ENCODE data around the gene GPS2.
"Not testable (repeated sequence)": the region's sequence is repeated elsewhere in the genome, so short reads cannot be mapped to it uniquely, and the experiment has no call there.

The GPS2 gene

DNA sequence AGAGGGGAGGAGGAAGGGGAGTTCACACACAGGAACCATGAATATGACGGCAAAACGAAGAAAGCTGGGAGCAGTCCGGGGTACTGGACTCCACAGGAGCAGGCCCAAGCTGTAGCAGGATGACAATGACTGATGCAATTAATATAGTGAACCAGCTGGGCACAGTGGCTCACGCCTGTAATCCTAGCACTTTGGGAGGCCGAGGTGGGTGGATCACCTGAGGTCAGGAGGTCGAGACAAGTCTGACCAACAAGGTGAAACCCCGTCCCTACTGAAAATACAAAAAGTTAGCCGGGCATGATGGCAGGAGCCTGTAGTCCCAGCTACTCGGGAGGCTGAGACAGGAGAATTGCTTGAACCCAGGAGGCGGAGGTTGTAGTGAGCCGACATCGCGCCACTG is 20.6 kb upstream of the GPS2 start:
- no CpG with 5 or more reads among the region's 13 CpGs for WGBS (ENCODE audit: extremely low coverage, insufficient coverage, insufficient read length)
- H3K4me2 ChIP-seq (ENCODE audit: low read length); H4K8ac ChIP-seq (ENCODE audit: low read depth, low read length); DNase-seq; H2BK12ac ChIP-seq (ENCODE audit: low read length); H3K9me3 ChIP-seq (ENCODE audit: insufficient read depth, low read depth, low read length); H3K9ac ChIP-seq (ENCODE audit: low read length); H2BK5ac ChIP-seq (ENCODE audit: low read depth, low read length, poor library complexity); H3K4me1 ChIP-seq (ENCODE audit: control insufficient read depth in 1 of 2, insufficient read depth in 2 of 2, low read length in 2 of 2); H3K23ac ChIP-seq (ENCODE audit: low read length); H2AK5ac ChIP-seq (ENCODE audit: low read length); H3K36me3 ChIP-seq (ENCODE audit: control insufficient read depth in 1 of 2, insufficient read depth in 2 of 2, low read length in 2 of 2); H3K27me3 ChIP-seq (ENCODE audit: insufficient read depth, low read length); H3K27ac ChIP-seq (ENCODE audit: low read depth, low read length); H3K79me2 ChIP-seq (ENCODE audit: control insufficient read depth, insufficient read depth, low read length, poor library complexity); H4K91ac ChIP-seq (ENCODE audit: low read depth, low read length); H4K12ac ChIP-seq (ENCODE audit: low read depth, low read length); H3K18ac ChIP-seq (ENCODE audit: low read length); H2BK120ac ChIP-seq (ENCODE audit: insufficient read depth, low read length, poor library complexity); H3K4me3 ChIP-seq (ENCODE audit: low read depth, low read length); H3K4ac ChIP-seq (ENCODE audit: low read depth, low read length); H3K79me1 ChIP-seq (ENCODE audit: low read length); H3K14ac ChIP-seq (ENCODE audit: low read length); H2AFZ ChIP-seq (ENCODE audit: insufficient read depth, low read length, poor library complexity): not testable (repeated sequence)

DNA sequence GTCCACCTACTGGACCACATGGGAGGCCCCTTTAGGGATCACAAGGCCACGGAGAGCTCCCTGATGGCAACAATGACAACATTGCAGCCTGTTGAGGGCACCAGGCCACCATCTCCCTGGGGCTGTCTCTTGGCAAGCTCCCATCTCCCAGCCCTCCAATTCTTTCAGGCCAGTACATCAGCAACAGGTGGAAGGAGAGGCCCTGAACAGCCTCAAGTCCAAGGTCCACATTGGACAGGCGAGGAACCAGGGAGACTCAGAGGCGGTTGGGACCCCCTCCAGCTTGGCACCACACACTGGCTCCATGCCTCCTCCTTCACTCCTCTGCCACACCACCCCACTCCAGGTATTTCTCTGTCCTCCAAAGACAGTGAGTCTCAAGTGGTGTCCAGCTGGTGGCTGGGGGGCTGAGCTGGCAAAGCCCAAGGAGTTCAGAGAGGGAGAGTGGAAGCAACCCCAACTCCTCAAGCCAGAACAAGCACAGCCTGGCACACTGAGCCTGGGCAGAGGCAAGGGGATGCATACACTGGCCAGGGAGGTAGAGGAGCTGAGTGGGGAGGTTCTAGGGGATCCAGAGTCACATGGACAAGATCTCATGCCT is 19.9 kb upstream of the GPS2 start:
- H3K18ac ChIP-seq (ENCODE audit: low read length) = no peak overlapping the region
- no peaks in the 10 kb centered on the region for H3K9me3 ChIP-seq (ENCODE audit: insufficient read depth, low read depth, low read length)
- no peak overlapping the region for H4K8ac ChIP-seq (ENCODE audit: low read depth, low read length)
- H2AFZ ChIP-seq (ENCODE audit: insufficient read depth, low read length, poor library complexity) = no peak overlapping the region
- H3K14ac ChIP-seq (ENCODE audit: low read length) = no peak overlapping the region
- DNase-seq = no peak
- no peaks in the 10 kb centered on the region for H3K36me3 ChIP-seq (ENCODE audit: control insufficient read depth in 1 of 2, insufficient read depth in 2 of 2, low read length in 2 of 2)
- WGBS (ENCODE audit: extremely low coverage, insufficient coverage, insufficient read length) = no CpG with 5 or more reads among the region's 3 CpGs
- no peak overlapping the region for H3K27ac ChIP-seq (ENCODE audit: low read depth, low read length)
- H2BK120ac ChIP-seq (ENCODE audit: insufficient read depth, low read length, poor library complexity) = no peak overlapping the region
- no peak overlapping the region for H2AK5ac ChIP-seq (ENCODE audit: low read length)
- no peak overlapping the region for H3K4me3 ChIP-seq (ENCODE audit: low read depth, low read length)
- H3K79me2 ChIP-seq (ENCODE audit: control insufficient read depth, insufficient read depth, low read length, poor library complexity) = peaks cover 2% of the 10 kb centered on the region
- no peak overlapping the region for H2BK5ac ChIP-seq (ENCODE audit: low read depth, low read length, poor library complexity)
- peaks cover 3% of the 10 kb centered on the region for H3K79me1 ChIP-seq (ENCODE audit: low read length)
- H3K27me3 ChIP-seq (ENCODE audit: insufficient read depth, low read length) = no peaks in the 10 kb centered on the region
- no peak overlapping the region for H3K4me2 ChIP-seq (ENCODE audit: low read length)
- H3K23ac ChIP-seq (ENCODE audit: low read length) = no peak overlapping the region
- no peak overlapping the region for H3K9ac ChIP-seq (ENCODE audit: low read length)
- peaks cover 4 to 5% of the 10 kb centered on the region in 2 experiments for H3K4me1 ChIP-seq (ENCODE audit: control insufficient read depth in 1 of 2, insufficient read depth in 2 of 2, low read length in 2 of 2)
- no peak overlapping the region for H4K12ac ChIP-seq (ENCODE audit: low read depth, low read length)
- H3K4ac ChIP-seq (ENCODE audit: low read depth, low read length) = no peak overlapping the region
- no peak overlapping the region for H2BK12ac ChIP-seq (ENCODE audit: low read length)
- H4K91ac ChIP-seq (ENCODE audit: low read depth, low read length) = no peak overlapping the region

DNA sequence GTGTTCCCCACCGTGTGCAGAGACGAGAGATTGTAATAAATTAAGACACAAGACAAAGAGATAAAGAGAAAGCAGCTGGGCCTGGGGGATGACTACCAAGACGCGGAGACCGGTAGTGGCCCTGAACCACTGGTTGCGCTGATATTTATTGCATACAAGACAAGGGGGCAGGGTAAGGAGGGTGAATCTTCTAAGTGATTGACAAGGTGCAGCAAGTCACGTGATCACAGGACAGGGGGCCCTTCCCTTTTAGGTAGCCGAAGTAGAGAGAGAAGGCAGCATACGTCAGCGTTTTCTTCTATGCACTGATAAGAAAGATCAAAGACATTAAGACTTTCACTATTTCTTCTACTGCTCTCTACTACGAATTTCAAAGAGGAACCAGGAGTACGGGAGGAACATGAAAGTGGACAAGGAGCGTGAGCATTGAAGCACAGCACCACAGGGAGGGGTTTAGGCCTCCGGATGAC is 17.5 kb upstream of the GPS2 start:
- H4K12ac ChIP-seq (ENCODE audit: low read depth, low read length); H2BK12ac ChIP-seq (ENCODE audit: low read length); H3K4me1 ChIP-seq (ENCODE audit: control insufficient read depth in 1 of 2, insufficient read depth in 2 of 2, low read length in 2 of 2); H4K91ac ChIP-seq (ENCODE audit: low read depth, low read length); H3K14ac ChIP-seq (ENCODE audit: low read length); H3K79me2 ChIP-seq (ENCODE audit: control insufficient read depth, insufficient read depth, low read length, poor library complexity); H3K27me3 ChIP-seq (ENCODE audit: insufficient read depth, low read length); H3K4me3 ChIP-seq (ENCODE audit: low read depth, low read length); H3K18ac ChIP-seq (ENCODE audit: low read length); DNase-seq; H2AFZ ChIP-seq (ENCODE audit: insufficient read depth, low read length, poor library complexity); H3K4ac ChIP-seq (ENCODE audit: low read depth, low read length); H4K8ac ChIP-seq (ENCODE audit: low read depth, low read length); H3K4me2 ChIP-seq (ENCODE audit: low read length); H2BK5ac ChIP-seq (ENCODE audit: low read depth, low read length, poor library complexity); H2BK120ac ChIP-seq (ENCODE audit: insufficient read depth, low read length, poor library complexity); H3K9ac ChIP-seq (ENCODE audit: low read length); H3K27ac ChIP-seq (ENCODE audit: low read depth, low read length); H2AK5ac ChIP-seq (ENCODE audit: low read length); H3K23ac ChIP-seq (ENCODE audit: low read length); H3K36me3 ChIP-seq (ENCODE audit: control insufficient read depth in 1 of 2, insufficient read depth in 2 of 2, low read length in 2 of 2); H3K9me3 ChIP-seq (ENCODE audit: insufficient read depth, low read depth, low read length): not testable (repeated sequence)
- WGBS (ENCODE audit: extremely low coverage, insufficient coverage, insufficient read length) = no CpG with 5 or more reads among the region's 14 CpGs
- peaks cover 11% of the 10 kb centered on the region for H3K79me1 ChIP-seq (ENCODE audit: low read length)

DNA sequence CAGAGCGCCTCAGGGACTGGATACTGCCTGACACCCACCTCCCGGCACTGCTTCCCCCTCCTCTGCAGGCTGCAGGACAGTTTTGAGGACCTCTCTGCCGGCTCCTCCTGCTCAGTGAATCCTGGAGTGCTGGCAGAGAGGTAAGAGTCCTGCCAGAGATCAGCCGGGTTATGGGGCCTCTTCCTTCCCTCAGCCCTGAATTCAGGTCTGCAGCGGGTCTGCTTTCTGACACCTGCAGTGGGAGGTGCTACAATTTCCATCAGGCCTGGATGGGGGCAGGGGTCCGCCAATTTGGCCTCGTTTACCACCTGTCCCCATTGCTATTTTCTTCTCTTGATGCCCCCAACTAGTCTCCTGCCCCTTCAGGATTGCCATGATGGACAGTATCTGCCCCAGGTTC is 17.0 kb upstream of the GPS2 start:
- peaks cover 0 to under 1% of the 10 kb centered on the region in 2 experiments for H3K36me3 ChIP-seq (ENCODE audit: control insufficient read depth in 1 of 2, insufficient read depth in 2 of 2, low read length in 2 of 2)
- no peak overlapping the region for H3K4me3 ChIP-seq (ENCODE audit: low read depth, low read length)
- H3K79me2 ChIP-seq (ENCODE audit: control insufficient read depth, insufficient read depth, low read length, poor library complexity) = peaks cover 4% of the 10 kb centered on the region
- H4K91ac ChIP-seq (ENCODE audit: low read depth, low read length) = no peak overlapping the region
- no CpG with 5 or more reads among the region's 7 CpGs for WGBS (ENCODE audit: extremely low coverage, insufficient coverage, insufficient read length)
- H4K12ac ChIP-seq (ENCODE audit: low read depth, low read length) = no peak overlapping the region
- H3K4me1 ChIP-seq (ENCODE audit: control insufficient read depth in 1 of 2, insufficient read depth in 2 of 2, low read length in 2 of 2) = peaks cover 4 to 8% of the 10 kb centered on the region in 2 experiments
- H3K18ac ChIP-seq (ENCODE audit: low read length) = no peak overlapping the region
- H2BK12ac ChIP-seq (ENCODE audit: low read length) = no peak overlapping the region
- peaks cover 11% of the 10 kb centered on the region for H3K79me1 ChIP-seq (ENCODE audit: low read length)
- H3K9ac ChIP-seq (ENCODE audit: low read length) = no peak overlapping the region
- H4K8ac ChIP-seq (ENCODE audit: low read depth, low read length) = no peak overlapping the region
- H3K23ac ChIP-seq (ENCODE audit: low read length) = no peak overlapping the region
- no peak overlapping the region for H3K27ac ChIP-seq (ENCODE audit: low read depth, low read length)
- no peak overlapping the region for H2AFZ ChIP-seq (ENCODE audit: insufficient read depth, low read length, poor library complexity)
- no peaks in the 10 kb centered on the region for H3K9me3 ChIP-seq (ENCODE audit: insufficient read depth, low read depth, low read length)
- H3K14ac ChIP-seq (ENCODE audit: low read length) = no peak overlapping the region
- no peak overlapping the region for H2AK5ac ChIP-seq (ENCODE audit: low read length)
- no peak overlapping the region for H3K4me2 ChIP-seq (ENCODE audit: low read length)
- no peak overlapping the region for H2BK5ac ChIP-seq (ENCODE audit: low read depth, low read length, poor library complexity)
- H3K4ac ChIP-seq (ENCODE audit: low read depth, low read length) = no peak overlapping the region
- H2BK120ac ChIP-seq (ENCODE audit: insufficient read depth, low read length, poor library complexity) = no peak overlapping the region
- no peak for DNase-seq
- no peaks in the 10 kb centered on the region for H3K27me3 ChIP-seq (ENCODE audit: insufficient read depth, low read length)

Data from trophoblast cell (in vitro differentiated cells and primary cell).